ENCODE data around the gene GKN2. TPM values are rescaled to one million over a fixed set of nuclear protein-coding genes. Genes with fewer than 3 reads are reported as not detected.
"Not testable (repeated sequence)": the region's sequence is repeated elsewhere in the genome, so short reads cannot be mapped to it uniquely, and the experiment has no call there.

Gene GKN2
- total RNA-seq, 1 experiment from 2014 or later: not detected

- no peaks in the 10 kb centered on the region for H3K23me2 ChIP-seq (ENCODE audit: insufficient read length, low read depth, low read length, poor library complexity, severe bottlenecking)
- no peak overlapping the region for H3T11ph ChIP-seq (ENCODE audit: low read length)
- no peaks in the 10 kb centered on the region for H3K4me1 ChIP-seq (ENCODE audit: insufficient read depth, low read length)
- H4K5ac ChIP-seq (ENCODE audit: insufficient read length, low read depth, low read length): no peak overlapping the region
- H3K9me3 ChIP-seq (ENCODE audit: control insufficient read depth, low read depth, low read length): no peaks in the 10 kb centered on the region
- no peak overlapping the region for H4K91ac ChIP-seq (ENCODE audit: insufficient read length, low read depth, low read length)
- TF ChIP-seq CTCF (conservative IDR thresholded peaks at IDR 0.05): no peak
- no peak overlapping the region for H2AFZ ChIP-seq (ENCODE audit: low read length)
- no peak overlapping the region for H4K8ac ChIP-seq (replicated peaks; ENCODE audit: insufficient read length, low read depth, low read length)
- H3K18ac ChIP-seq (ENCODE audit: insufficient read length, low read depth, low read length): no peak overlapping the region
- H3K4ac ChIP-seq (ENCODE audit: low read depth, low read length): no peak overlapping the region
- no peaks in the 10 kb centered on the region for H3K79me1 ChIP-seq (ENCODE audit: insufficient read depth, low read depth, low read length, poor library complexity, severe bottlenecking)
- no peak overlapping the region for H2BK5ac ChIP-seq (ENCODE audit: insufficient read length, low read length)
- H3K56ac ChIP-seq (ENCODE audit: insufficient read length, low read depth, low read length): no peak overlapping the region
- no peak overlapping the region for H2BK12ac ChIP-seq (ENCODE audit: insufficient read length, low read depth, low read length)
- H3K9ac ChIP-seq (ENCODE audit: extremely low read depth, insufficient read length, low read length): no peak overlapping the region
- H3K14ac ChIP-seq (ENCODE audit: insufficient read depth, low read length): no peak overlapping the region
- WGBS (ENCODE audit: extremely low coverage, insufficient read length, low lambda C conversion rate): no CpG with 5 or more reads among the region's 1 CpG
- no peak overlapping the region for H2AK5ac ChIP-seq (ENCODE audit: insufficient read length, low read length)
- H4K20me1 ChIP-seq (ENCODE audit: control insufficient read depth, insufficient read depth, insufficient read length): no peaks in the 10 kb centered on the region
- no peak overlapping the region for H2BK120ac ChIP-seq (ENCODE audit: low read depth, low read length, poor library complexity, severe bottlenecking)
- H3K36me3 Mint-ChIP-seq (ENCODE audit: insufficient read depth in 1 of 3, low read depth in 3 of 3): no peaks in the 10 kb centered on the region; a peak in 1 of 7 replicates
- no peaks in the 10 kb centered on the region for H3K27me3 ChIP-seq (ENCODE audit: insufficient read depth, low read length)
- no peaks in the 10 kb centered on the region for H3K27me3 Mint-ChIP-seq (ENCODE audit: low read depth)
- H3K4me1 Mint-ChIP-seq: no peaks in the 10 kb centered on the region
- no peak overlapping the region for H3K27ac Mint-ChIP-seq
- H3K9me3 Mint-ChIP-seq: peaks cover 0 to 5% of the 10 kb centered on the region in 2 experiments; a peak in 2 of 5 replicates
- no peak overlapping the region for H2BK15ac ChIP-seq (ENCODE audit: low read depth, low read length)
- no peak overlapping the region for H3K23ac ChIP-seq (ENCODE audit: insufficient read length, low read depth, low read length)
- no peak for DNase-seq
- no peak overlapping the region for H3K27ac ChIP-seq (ENCODE audit: insufficient read length, low read depth, low read length)
- H2BK20ac ChIP-seq (ENCODE audit: low read depth, low read length, poor library complexity, severe bottlenecking): no peak overlapping the region
- no peaks in the 10 kb centered on the region for H3K79me2 ChIP-seq (ENCODE audit: insufficient read depth, low read length)
- no peak overlapping the region for H3K4me3 Mint-ChIP-seq
- no peak overlapping the region for H3K4me2 ChIP-seq (ENCODE audit: insufficient read depth, insufficient read length, low read length)
Measured at GRCh38 chr2:68959001-68959400, 6.3 kb upstream of the GKN2 start.

DNA sequence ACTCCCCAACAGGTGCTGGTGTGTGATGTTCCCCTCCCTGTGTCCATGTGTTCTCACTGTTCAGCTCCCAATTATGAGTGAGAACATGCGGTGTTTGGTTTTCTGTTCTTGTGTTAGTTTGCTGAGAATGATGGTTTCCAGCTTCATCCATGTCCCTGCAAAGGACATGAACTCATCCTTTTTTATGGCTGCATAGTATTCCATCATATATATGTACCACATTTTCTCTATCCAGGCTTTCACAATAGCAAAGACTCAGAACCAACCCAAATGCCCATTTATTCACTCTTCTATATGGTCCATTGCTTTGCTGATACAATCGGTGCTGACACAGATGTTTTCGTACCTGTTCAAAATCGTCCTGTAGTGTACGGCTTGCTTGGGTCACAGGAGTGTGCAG, 2.7 kb upstream of the GKN2 start:
- H3K9me3 Mint-ChIP-seq; H4K5ac ChIP-seq (ENCODE audit: insufficient read length, low read depth, low read length); H3K27me3 ChIP-seq (ENCODE audit: insufficient read depth, low read length); H2AFZ ChIP-seq (ENCODE audit: low read length); H3K23ac ChIP-seq (ENCODE audit: insufficient read length, low read depth, low read length); H2BK20ac ChIP-seq (ENCODE audit: low read depth, low read length, poor library complexity, severe bottlenecking); H3K79me2 ChIP-seq (ENCODE audit: insufficient read depth, low read length); H3K9ac ChIP-seq (ENCODE audit: extremely low read depth, insufficient read length, low read length); H3K18ac ChIP-seq (ENCODE audit: insufficient read length, low read depth, low read length); H2BK5ac ChIP-seq (ENCODE audit: insufficient read length, low read length); H2BK120ac ChIP-seq (ENCODE audit: low read depth, low read length, poor library complexity, severe bottlenecking); H2BK12ac ChIP-seq (ENCODE audit: insufficient read length, low read depth, low read length); H3K4me2 ChIP-seq (ENCODE audit: insufficient read depth, insufficient read length, low read length); H3K9me3 ChIP-seq (ENCODE audit: control insufficient read depth, low read depth, low read length); H3K79me1 ChIP-seq (ENCODE audit: insufficient read depth, low read depth, low read length, poor library complexity, severe bottlenecking); H3K4ac ChIP-seq (ENCODE audit: low read depth, low read length); DNase-seq; H3K4me1 ChIP-seq (ENCODE audit: insufficient read depth, low read length); H4K8ac ChIP-seq (replicated peaks; ENCODE audit: insufficient read length, low read depth, low read length); H4K20me1 ChIP-seq (ENCODE audit: control insufficient read depth, insufficient read depth, insufficient read length); H3T11ph ChIP-seq (ENCODE audit: low read length); H4K91ac ChIP-seq (ENCODE audit: insufficient read length, low read depth, low read length); H3K14ac ChIP-seq (ENCODE audit: insufficient read depth, low read length); H2BK15ac ChIP-seq (ENCODE audit: low read depth, low read length); H3K36me3 Mint-ChIP-seq (ENCODE audit: insufficient read depth in 1 of 3, low read depth in 3 of 3); H3K23me2 ChIP-seq (ENCODE audit: insufficient read length, low read depth, low read length, poor library complexity, severe bottlenecking); H3K27ac ChIP-seq (ENCODE audit: insufficient read length, low read depth, low read length); H3K4me3 Mint-ChIP-seq; H3K56ac ChIP-seq (ENCODE audit: insufficient read length, low read depth, low read length); H3K27ac Mint-ChIP-seq; H2AK5ac ChIP-seq (ENCODE audit: insufficient read length, low read length): not testable (repeated sequence)
- peaks cover 11% of the 10 kb centered on the region for H3K27me3 Mint-ChIP-seq (ENCODE audit: low read depth)
- no CpG with 5 or more reads among the region's 5 CpGs for WGBS (ENCODE audit: extremely low coverage, insufficient read length, low lambda C conversion rate)
- peaks cover 9 to 11% of the 10 kb centered on the region in 2 experiments for H3K4me1 Mint-ChIP-seq

Data from H9 (cell line).